Fibroblast of skin of right quadriceps (primary cell): Measurements from ENCODE around the gene NXPH1.
A peak's percentile ranks its signal among the peaks of the same experiment; 100 is the strongest.
"Not testable (repeated sequence)": the region's sequence is repeated elsewhere in the genome, so short reads cannot be mapped to it uniquely, and the experiment has no call there.

ENCODE experiments used
- DNase-seq: peaks from one replicate; pipeline ENCODE4 v3.0.0-alpha.2; 2013

The NXPH1 gene

DNA sequence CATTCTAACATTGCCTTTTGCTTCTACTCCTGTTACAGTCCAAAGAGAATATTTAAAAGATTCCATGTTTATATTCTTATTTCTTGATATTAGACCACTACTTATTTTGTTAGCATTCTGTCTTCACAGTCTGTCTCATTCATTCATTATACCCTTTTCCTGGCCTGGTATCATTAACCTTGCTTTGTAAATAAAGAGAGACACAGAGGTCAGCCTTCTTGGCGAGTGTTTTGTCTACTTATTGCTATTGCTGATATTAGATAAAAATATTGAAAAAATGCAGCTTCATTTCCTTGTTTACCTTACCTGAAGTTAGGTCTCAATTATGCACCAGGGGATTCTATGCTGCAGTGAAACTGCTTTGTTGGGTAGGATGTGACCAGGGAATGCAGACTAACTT lies 179.2 kb downstream of the NXPH1 start:
- DNase-seq, result no peak

DNA sequence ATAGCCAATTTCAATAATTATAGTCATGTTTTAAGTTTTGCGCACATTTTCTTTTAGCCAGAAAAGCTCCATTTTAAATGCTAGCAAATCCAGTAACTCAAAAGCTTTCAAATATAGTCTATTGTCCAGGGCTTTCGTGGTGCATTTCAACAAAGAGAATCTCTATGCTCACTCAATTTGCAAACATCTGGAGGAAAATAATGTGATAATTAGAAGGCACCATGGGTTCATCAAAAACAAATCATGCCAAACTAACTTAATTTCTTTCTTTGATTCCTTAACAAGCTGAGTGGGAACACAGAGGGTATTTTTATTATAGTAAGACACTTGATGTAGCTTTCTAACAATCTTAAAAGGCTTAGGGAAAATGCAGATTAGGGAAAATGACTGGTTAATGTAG lies 179.8 kb downstream of the NXPH1 start:
- no peak for DNase-seq

- no peak for DNase-seq
Measured at GRCh38 chr7:8615019-8615418, 181.6 kb downstream of the NXPH1 start.

- no peak for DNase-seq
Measured at GRCh38 chr7:8618441-8619070, 185.1 kb downstream of the NXPH1 start.

DNA sequence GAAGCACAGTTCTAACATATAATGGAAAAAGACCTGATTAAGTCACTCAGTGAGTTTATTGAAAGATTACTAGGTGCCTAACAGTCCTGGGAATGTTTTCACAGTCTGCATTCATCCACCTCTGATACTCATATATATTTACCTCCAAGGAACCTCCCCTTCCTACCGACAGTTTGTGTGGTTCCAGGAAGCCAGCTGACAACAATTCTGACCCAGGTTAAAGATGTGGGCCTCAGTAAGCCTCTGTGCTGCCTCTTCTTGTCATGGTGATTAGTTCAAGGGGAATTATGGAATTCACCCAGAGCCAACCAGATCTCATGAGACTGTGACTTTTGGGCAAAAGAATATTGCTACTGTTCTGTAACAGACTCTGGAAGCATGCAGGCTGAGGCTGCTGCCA lies 186.8 kb downstream of the NXPH1 start:
- DNase-seq, result no peak

- DNase-seq, result no peak
Measured at GRCh38 chr7:8625612-8626011, 192.2 kb downstream of the NXPH1 start.

- no peak for DNase-seq
Measured at GRCh38 chr7:8627325-8627724, 193.9 kb downstream of the NXPH1 start.

- DNase-seq, result no peak
Measured at GRCh38 chr7:8628656-8629055, 195.2 kb downstream of the NXPH1 start.

GRCh38 chr7:8629504-8629903 lies 196.1 kb downstream of the NXPH1 start:
- no peak for DNase-seq

GRCh38 chr7:8637322-8637721 lies 203.9 kb downstream of the NXPH1 start:
- no peak for DNase-seq

DNA sequence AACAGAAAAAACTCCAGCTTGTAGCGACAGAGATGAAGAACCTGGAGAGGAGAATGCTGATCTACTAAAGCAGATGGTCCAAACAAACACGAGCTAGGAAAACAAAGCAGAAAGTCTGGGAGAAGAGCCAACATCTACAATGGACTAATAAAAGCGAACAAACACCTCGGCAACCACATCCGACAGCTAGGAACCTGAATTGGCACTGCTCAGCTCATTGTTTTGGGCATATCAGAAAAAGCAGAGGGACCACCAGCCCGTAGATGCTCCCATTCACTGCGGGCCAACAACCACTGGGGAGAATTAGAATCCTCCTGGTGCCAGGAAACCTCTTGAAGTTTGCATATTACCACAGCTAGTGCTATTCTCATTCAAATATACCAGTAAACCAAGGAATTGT lies 204.7 kb downstream of the NXPH1 start:
- DNase-seq, result no peak

DNA sequence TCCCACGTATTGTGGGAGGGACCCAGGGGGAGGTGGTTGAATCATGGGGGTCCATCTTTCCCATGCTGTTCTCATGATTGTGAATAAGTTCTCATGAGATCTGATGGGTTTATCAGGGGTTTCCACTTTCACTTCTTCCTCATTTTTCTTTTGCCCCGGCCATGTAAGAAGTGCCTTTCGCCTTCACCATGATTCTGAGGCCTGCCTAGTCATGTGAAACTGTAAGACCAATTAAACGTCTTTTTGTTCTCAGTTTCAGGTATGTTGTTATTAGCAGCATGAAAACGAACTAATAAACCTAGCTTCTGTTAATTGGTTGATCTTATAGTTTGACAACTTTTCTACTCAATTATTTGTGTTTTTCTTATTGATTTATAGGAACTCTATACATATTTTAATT lies 206.3 kb downstream of the NXPH1 start:
- DNase-seq, result no peak

- no peak for DNase-seq
Measured at GRCh38 chr7:8640671-8641070, 207.3 kb downstream of the NXPH1 start.

GRCh38 chr7:8668627-8669500 lies 235.5 kb downstream of the NXPH1 start:
- DNase-seq, result no peak

GRCh38 chr7:8669501-8669851 lies 236.1 kb downstream of the NXPH1 start:
- DNase-seq, result no peak

DNA sequence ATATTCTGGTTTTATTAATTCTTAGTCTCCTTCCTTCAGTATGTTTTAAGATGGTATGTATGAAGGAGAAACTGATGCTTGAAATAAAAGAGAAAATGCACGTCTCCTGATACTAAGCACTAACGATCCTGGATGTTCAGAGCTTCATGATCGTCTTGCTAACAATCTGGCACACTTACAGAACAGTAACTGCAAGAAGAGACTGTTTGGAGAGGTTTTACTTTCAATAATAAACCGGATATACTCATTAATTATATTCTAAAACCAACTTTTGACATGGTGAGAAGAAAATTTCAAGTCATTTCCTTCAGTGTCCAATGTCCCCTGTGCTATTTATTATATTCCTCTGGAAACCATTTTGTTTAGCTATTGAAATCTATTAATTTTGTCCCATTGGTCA lies 251.0 kb downstream of the NXPH1 start:
- DNase-seq, result no peak

GRCh38 chr7:8699875-8700624 lies 266.6 kb downstream of the NXPH1 start:
- DNase-seq, result no peak

GRCh38 chr7:8702807-8703206 lies 269.4 kb downstream of the NXPH1 start:
- no peak for DNase-seq

GRCh38 chr7:8710124-8710523 lies 276.7 kb downstream of the NXPH1 start:
- no peak for DNase-seq

DNA sequence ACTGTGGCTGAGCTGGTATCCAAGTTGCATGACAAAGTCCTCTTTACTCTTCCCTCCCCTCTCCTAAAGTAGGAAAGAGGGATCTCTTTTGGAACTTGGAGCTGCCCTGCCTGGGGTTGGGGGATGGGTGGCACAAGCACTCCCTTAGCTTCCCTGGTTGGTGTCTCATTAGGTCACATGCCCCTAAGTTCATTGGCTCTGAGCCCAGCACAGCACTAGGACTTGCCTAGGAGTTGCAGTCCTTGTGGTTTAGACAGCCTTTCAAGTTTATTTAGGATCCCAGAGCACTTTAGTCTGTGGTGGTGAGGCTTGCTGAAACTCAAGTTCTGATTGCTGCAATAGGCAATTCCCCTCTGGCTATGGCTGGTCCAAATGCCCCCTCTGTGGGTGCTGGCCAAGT lies 281.4 kb downstream of the NXPH1 start:
- DNase-seq, result no peak

GRCh38 chr7:8719102-8719501 lies 285.7 kb downstream of the NXPH1 start:
- DNase-seq, result no peak

- DNase-seq, result peak; percentile 3
Measured at GRCh38 chr7:8724080-8724718, 290.8 kb downstream of the NXPH1 start.

DNA sequence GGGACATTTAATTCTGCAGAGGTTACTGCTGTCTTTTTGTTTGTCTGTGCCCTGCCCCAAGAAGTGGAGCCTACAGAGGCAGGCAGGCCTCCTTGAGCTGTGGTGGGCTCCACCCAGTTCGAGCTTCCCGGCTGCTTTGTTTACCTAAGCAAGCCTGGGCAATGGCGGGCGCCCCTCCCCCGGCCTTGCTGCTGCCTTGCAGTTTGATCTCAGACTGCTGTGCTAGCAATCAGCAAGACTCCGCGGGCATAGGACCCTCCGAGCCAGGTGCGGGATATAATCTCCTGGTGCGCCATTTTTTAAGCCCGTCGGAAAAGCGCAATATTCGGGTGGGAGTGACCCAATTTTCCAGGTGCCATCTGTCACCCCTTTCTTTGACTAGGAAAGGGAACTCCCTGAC lies 298.3 kb downstream of the NXPH1 start:
- DNase-seq, result not testable (repeated sequence)
